ENCODE data around the gene VANGL1. TPM values are rescaled to one million over a fixed set of nuclear protein-coding genes. Genes with fewer than 3 reads are reported as not detected.
A peak's percentile ranks its signal among the peaks of the same experiment; 100 is the strongest.

Gene VANGL1
- 10 to 100 TPM; 16.4 to 19.3 TPM for total RNA-seq

GRCh38 chr1:115641762-115642167, at the start of gene VANGL1:
TSS of gene VANGL1 (plus strand) at chr1:115641970. CDS start at chr1:115651414, 9,444 bp downstream.
- peak within 1 kb of the TSS; percentile 86 for H3K4me3 Mint-ChIP-seq
- H3K36me3 Mint-ChIP-seq (ENCODE audit: low read depth), result peaks cover 23% of the 10 kb centered on the region
- ChIA-PET POLR2A (no interaction called here), CTCF (interaction anchor here (0.6 to 1.5 kb wide), 3 partner anchors 27 to 1954 kb away, joined by 3 to 4 read pairs (median 3); no protein-coding TSS in a partner anchor)
- DNase-seq, result peak; percentile 69
- peaks cover 17% of the 10 kb centered on the region for H3K9me3 Mint-ChIP-seq
- peaks cover 31% of the 10 kb centered on the region for H3K27me3 Mint-ChIP-seq
- H3K4me1 Mint-ChIP-seq, result peaks cover 19% of the 10 kb centered on the region
- H3K27ac Mint-ChIP-seq, result peak within 1 kb of the TSS; percentile 84

- H3K9me3 Mint-ChIP-seq, result peaks cover 3% of the 10 kb centered on the region
- DNase-seq, result no peak
- no peaks in the 10 kb centered on the region for H3K27me3 Mint-ChIP-seq
- no peaks in the 10 kb centered on the region for H3K36me3 Mint-ChIP-seq (ENCODE audit: low read depth)
- ChIA-PET CTCF (no interaction called here), POLR2A (no interaction called here)
- H3K4me1 Mint-ChIP-seq, result no peaks in the 10 kb centered on the region
- H3K4me3 Mint-ChIP-seq, result no peak overlapping the region
- H3K27ac Mint-ChIP-seq, result no peak overlapping the region
These were observed 49.5 kb upstream of the VANGL1 start for GRCh38 chr1:115592264-115592663.

GRCh38 chr1:115593365-115594259, 48.2 kb upstream of the VANGL1 start:
- no peaks in the 10 kb centered on the region for H3K36me3 Mint-ChIP-seq (ENCODE audit: low read depth)
- no peak overlapping the region for H3K27ac Mint-ChIP-seq
- no peaks in the 10 kb centered on the region for H3K27me3 Mint-ChIP-seq
- CTCF ChIA-PET, result interaction anchor here (1.1 kb wide), 1 partner anchor 13 kb away, joined by 3 read pairs; no protein-coding TSS in a partner anchor
- no peak overlapping the region for H3K4me3 Mint-ChIP-seq
- H3K4me1 Mint-ChIP-seq, result no peaks in the 10 kb centered on the region
- H3K9me3 Mint-ChIP-seq, result peaks cover 3% of the 10 kb centered on the region
- POLR2A ChIA-PET, result no interaction called here
- DNase-seq, result no peak

GRCh38 chr1:115594600-115594999, 47.2 kb upstream of the VANGL1 start:
- Mint-ChIP-seq H3K27ac (no peak overlapping the region), H3K27me3 (no peaks in the 10 kb centered on the region), H3K36me3 (ENCODE audit: low read depth) (no peaks in the 10 kb centered on the region), H3K4me1 (no peaks in the 10 kb centered on the region), H3K9me3 (no peaks in the 10 kb centered on the region), H3K4me3 (no peak overlapping the region)
- POLR2A ChIA-PET, result no interaction called here
- CTCF ChIA-PET, result interaction anchor here (1.8 kb wide), 1 partner anchor 456 kb away, joined by 8 read pairs; no protein-coding TSS in a partner anchor
- DNase-seq, result no peak

GRCh38 chr1:115595279-115596079, 46.3 kb upstream of the VANGL1 start:
- no peaks in the 10 kb centered on the region for H3K36me3 Mint-ChIP-seq (ENCODE audit: low read depth)
- CTCF ChIA-PET, result interaction anchor here (1.1 to 1.8 kb wide), 2 partner anchors 320 to 457 kb away, joined by 3 to 8 read pairs; no protein-coding TSS in a partner anchor
- POLR2A ChIA-PET, result no interaction called here
- no peaks in the 10 kb centered on the region for H3K4me1 Mint-ChIP-seq
- H3K27ac Mint-ChIP-seq, result no peak overlapping the region
- H3K27me3 Mint-ChIP-seq, result no peaks in the 10 kb centered on the region
- H3K4me3 Mint-ChIP-seq, result no peak overlapping the region
- peak; percentile 74 for DNase-seq
- no peaks in the 10 kb centered on the region for H3K9me3 Mint-ChIP-seq

DNA sequence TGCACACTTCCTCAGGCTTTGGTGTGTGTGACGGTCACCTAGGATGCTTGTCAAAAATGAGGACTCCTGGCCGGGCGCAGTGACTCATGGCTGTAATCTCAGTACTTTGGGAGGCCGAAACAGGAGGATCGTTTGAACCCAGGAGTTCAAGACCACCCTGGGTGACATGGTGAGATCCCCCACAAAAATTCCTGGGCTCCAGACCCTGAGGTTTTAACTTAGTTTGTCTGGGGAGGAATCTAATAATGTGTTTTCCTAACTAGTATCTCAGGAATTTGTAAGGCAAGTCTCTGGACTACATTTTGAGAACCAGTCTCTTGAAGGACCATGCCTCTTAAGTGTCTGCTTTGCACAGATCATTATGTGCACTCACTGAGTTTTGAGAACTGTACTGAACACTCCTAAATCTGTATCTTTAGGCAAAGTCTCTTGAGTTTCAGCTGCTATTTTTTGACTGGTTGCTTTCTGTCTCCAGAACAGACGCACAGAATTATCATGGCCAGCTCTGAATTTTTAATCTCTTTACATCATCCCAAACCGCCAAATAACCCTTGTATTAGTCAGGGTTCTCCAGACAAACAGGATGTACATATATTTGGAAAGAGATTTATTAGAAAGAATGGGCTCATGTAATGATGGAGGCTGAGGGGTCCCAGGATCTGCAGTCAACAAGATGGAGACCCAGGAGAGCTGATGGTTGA, 45.5 kb upstream of the VANGL1 start:
- no peaks in the 10 kb centered on the region for H3K4me1 Mint-ChIP-seq
- H3K9me3 Mint-ChIP-seq, result no peaks in the 10 kb centered on the region
- DNase-seq, result no peak
- no peak overlapping the region for H3K27ac Mint-ChIP-seq
- H3K4me3 Mint-ChIP-seq, result no peak overlapping the region
- POLR2A ChIA-PET, result no interaction called here
- H3K27me3 Mint-ChIP-seq, result peaks cover 6% of the 10 kb centered on the region
- CTCF ChIA-PET, result interaction anchor here (1.1 to 1.8 kb wide), 2 partner anchors 321 to 457 kb away, joined by 3 to 8 read pairs; no protein-coding TSS in a partner anchor
- no peaks in the 10 kb centered on the region for H3K36me3 Mint-ChIP-seq (ENCODE audit: low read depth)

DNA sequence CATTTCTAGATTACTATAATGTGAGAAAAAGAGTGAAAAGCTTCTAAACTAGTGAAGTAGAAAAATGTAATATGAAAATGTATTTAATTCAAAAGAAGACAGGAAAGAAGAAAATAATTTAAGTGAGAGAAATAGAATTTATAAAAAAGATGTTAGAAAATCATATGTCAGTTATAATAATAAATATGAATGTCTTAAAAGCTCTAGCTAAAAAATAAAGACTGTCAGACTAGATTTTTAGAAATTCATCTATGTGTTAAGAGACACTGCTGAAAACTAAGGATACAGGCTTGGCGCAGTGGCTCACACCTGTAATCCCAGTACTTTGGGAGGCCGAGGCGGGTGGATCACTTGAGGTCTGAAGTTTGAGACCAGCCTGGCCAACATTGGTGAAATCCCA, 37.3 kb upstream of the VANGL1 start:
- Mint-ChIP-seq H3K27ac (no peak overlapping the region), H3K4me3 (no peak overlapping the region), H3K4me1 (peaks cover 2% of the 10 kb centered on the region), H3K27me3 (peaks cover 7% of the 10 kb centered on the region), H3K36me3 (ENCODE audit: low read depth) (no peaks in the 10 kb centered on the region), H3K9me3 (no peaks in the 10 kb centered on the region)
- ChIA-PET POLR2A (no interaction called here), CTCF (no interaction called here)
- no peak for DNase-seq

DNA sequence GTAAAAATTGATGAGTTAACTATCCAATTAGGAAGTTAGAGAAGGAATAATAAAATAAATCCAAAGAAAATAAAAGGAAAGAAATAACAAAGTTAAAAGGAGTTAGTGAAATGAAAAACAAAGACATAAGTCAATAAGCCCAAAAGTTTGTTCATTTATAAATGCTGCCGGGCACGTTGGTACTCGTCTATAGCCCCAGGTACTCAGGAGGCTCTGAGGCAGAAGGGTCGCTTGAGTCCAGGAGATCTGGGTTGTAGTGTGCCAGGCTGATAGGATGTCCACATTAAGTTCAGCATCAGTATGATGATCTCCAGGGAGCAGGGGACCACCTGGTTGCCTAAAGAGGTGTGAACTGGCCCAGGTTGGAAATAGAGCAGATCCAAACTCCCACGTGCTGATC, 35.5 kb upstream of the VANGL1 start:
- ChIA-PET CTCF (no interaction called here), POLR2A (no interaction called here)
- Mint-ChIP-seq H3K27me3 (peaks cover 5% of the 10 kb centered on the region), H3K4me3 (no peak overlapping the region), H3K4me1 (peaks cover 2% of the 10 kb centered on the region), H3K9me3 (no peaks in the 10 kb centered on the region), H3K36me3 (ENCODE audit: low read depth) (no peaks in the 10 kb centered on the region), H3K27ac (no peak overlapping the region)
- no peak for DNase-seq

DNA sequence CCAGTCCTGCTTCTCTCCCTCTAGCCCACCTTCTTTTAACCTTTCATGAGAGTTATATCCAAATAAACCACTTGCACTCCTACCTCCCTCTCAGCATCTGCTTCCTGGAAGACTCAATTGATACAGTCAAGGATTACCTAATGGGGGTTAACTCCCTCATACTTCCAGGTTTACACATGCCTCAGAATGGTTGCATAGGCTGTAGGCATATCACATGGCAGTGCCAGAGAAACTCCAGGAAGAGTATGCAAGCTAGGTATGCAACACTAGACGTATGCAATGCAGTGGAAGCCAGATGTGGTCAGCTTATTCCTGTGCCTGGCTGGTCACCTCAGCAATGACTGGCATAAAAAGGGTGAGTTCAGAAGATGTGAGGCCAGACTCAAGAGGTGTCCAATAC, 32.7 kb upstream of the VANGL1 start:
- H3K4me3 Mint-ChIP-seq, result no peak overlapping the region
- H3K36me3 Mint-ChIP-seq (ENCODE audit: low read depth), result no peaks in the 10 kb centered on the region
- no peak for DNase-seq
- H3K9me3 Mint-ChIP-seq, result no peaks in the 10 kb centered on the region
- H3K4me1 Mint-ChIP-seq, result peaks cover 2% of the 10 kb centered on the region
- H3K27ac Mint-ChIP-seq, result no peak overlapping the region
- peaks cover 8% of the 10 kb centered on the region for H3K27me3 Mint-ChIP-seq
- ChIA-PET POLR2A (no interaction called here), CTCF (interaction anchor here (1.6 kb wide), 1 partner anchor 98 kb away, joined by 5 read pairs; no protein-coding TSS in a partner anchor)

- no peak overlapping the region for H3K27ac Mint-ChIP-seq
- no peaks in the 10 kb centered on the region for H3K9me3 Mint-ChIP-seq
- POLR2A ChIA-PET, result no interaction called here
- no peak for DNase-seq
- H3K36me3 Mint-ChIP-seq (ENCODE audit: low read depth), result no peaks in the 10 kb centered on the region
- peaks cover 12% of the 10 kb centered on the region for H3K27me3 Mint-ChIP-seq
- CTCF ChIA-PET, result no interaction called here
- H3K4me3 Mint-ChIP-seq, result no peak overlapping the region
- H3K4me1 Mint-ChIP-seq, result no peaks in the 10 kb centered on the region
These were observed 28.0 kb upstream of the VANGL1 start for GRCh38 chr1:115613767-115614166.

DNA sequence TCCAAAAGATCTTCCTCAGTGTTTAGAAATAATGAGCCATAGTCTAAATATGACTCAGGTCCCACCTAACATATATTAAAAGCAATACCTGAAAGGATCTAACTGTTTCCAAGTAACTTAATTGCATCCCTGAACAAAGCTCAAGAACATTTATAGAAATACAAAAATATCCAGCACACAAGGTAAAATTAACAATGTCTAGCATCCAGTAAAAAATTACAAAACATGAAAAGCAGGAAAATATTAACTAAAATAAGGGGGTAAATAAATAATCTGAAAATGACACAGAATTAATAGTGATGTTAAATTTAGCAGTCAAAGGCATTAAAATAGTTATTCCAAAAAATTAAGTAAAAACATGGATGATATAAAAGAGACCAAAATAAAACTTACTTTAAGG, 21.3 kb upstream of the VANGL1 start:
- H3K27ac Mint-ChIP-seq, result no peak overlapping the region
- no peaks in the 10 kb centered on the region for H3K4me1 Mint-ChIP-seq
- H3K27me3 Mint-ChIP-seq, result peaks cover 15% of the 10 kb centered on the region
- POLR2A ChIA-PET, result no interaction called here
- peaks cover 14% of the 10 kb centered on the region for H3K9me3 Mint-ChIP-seq
- no peak for DNase-seq
- CTCF ChIA-PET, result no interaction called here
- H3K4me3 Mint-ChIP-seq, result no peak overlapping the region
- peaks cover 4% of the 10 kb centered on the region for H3K36me3 Mint-ChIP-seq (ENCODE audit: low read depth)

DNA sequence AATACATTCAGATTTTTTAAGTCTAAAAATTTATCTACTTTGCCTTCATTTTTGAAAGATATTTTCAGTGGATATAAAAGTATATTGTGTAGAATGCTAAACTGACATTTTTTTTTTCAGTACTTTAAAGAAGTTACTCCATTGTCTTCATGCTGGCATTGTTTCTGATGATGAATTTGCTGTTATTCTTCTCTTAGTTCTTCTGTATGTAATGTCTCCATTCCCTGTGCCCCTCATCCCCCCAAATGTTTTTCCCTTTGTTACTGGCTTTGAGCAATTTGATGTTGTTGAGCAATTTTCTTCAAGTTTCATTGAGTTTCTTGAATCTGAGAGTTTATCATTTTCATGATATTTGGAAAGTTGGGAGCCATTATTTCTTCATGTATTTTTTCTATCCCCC, 20.8 kb upstream of the VANGL1 start:
- POLR2A ChIA-PET, result no interaction called here
- Mint-ChIP-seq H3K36me3 (ENCODE audit: low read depth) (peaks cover 4% of the 10 kb centered on the region), H3K27ac (no peak overlapping the region), H3K9me3 (peaks cover 14% of the 10 kb centered on the region), H3K4me3 (no peak overlapping the region), H3K4me1 (no peaks in the 10 kb centered on the region), H3K27me3 (peaks cover 15% of the 10 kb centered on the region)
- DNase-seq, result no peak
- CTCF ChIA-PET, result no interaction called here

DNA sequence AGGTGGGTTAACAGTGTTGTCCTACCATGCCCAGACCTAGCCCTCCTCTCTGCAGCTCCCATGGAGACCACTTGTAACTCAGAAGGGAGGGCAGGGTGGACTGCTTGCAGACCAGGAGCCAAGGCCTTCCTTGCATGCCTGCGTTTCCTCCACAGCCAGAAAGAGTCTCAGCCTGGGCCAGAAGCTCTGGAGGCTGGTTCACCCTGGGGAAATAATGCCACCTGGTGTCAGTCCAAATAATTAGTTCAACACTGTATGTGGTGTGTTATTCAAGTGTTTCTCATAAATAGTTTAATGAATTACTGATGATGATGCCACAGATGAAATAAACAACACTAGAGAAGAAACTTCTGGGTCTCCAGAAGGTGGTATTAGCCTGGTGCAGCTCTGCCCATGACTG, 16.9 kb upstream of the VANGL1 start:
- POLR2A ChIA-PET, result no interaction called here
- H3K4me3 Mint-ChIP-seq, result no peak overlapping the region
- H3K27me3 Mint-ChIP-seq, result peaks cover 27% of the 10 kb centered on the region

More for the DNA sequence above, 16.9 kb upstream of the VANGL1 start:
- peaks cover 12% of the 10 kb centered on the region for H3K9me3 Mint-ChIP-seq
- DNase-seq, result no peak
- CTCF ChIA-PET, result no interaction called here
- H3K27ac Mint-ChIP-seq, result no peak overlapping the region
- H3K36me3 Mint-ChIP-seq (ENCODE audit: low read depth), result peaks cover 4% of the 10 kb centered on the region
- H3K4me1 Mint-ChIP-seq, result no peaks in the 10 kb centered on the region
